GM18873 (cell line): ENCODE measurements around the gene PRRC2A.

Experiments used
- ATAC-seq: cut with Tn5 transposase; IDR thresholded peaks from one replicate; pipeline ENCODE4 v1.9.1; 2021; ENCODE audit warnings: mild to moderate bottlenecking, moderate library complexity, moderate number of reproducible peaks; ENCODE audit not compliant: unreplicated experiment, low FRiP score

Gene PRRC2A

DNA sequence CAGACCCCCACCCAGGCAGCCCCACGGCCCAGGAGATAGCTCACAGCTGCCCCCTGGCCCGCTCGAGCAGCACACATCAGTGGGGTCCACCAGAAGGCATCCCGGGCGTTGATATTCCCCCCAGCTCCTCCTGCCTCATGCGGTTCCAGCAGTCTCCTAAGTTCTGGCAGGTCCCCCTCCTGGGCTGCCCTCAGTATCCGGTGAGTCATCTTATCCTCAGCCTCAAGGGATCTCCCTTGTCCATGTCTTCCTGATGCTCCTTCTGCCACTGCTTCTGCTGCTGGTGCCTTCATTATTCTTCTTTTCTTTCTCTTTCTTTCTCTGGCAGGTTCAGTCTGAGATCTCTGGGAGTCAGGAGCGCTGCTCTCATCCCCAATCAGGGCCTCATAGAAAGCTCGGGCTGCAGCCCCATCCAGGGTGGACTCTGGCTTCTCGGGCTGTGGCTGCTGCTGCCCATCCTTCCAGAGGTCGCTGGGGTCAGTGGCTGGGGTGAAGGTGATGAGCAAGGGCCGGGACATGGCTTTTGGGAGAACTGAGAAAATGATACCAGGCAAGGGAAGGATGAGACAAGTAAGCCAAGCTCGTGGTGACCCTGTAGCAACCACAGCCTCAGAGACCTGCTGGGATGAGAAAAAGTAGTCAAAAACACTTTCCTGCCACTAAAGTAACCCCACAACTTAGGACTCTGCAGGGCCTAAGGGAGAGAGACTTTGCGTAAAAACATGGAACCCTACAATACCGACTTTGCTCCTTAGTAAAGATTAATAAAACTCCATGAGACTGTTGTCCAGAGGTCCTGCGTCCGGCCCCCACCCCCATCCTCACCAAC lies 43.7 kb downstream of the PRRC2A start:
- ATAC-seq, result no peak

GRCh38 chr6:31664790-31665500 lies 44.4 kb downstream of the PRRC2A start, which contains the start of gene GPANK1:
TSS of gene GPANK1 (minus strand) at chr6:31664997. CDS start at chr6:31664478, 519 bp downstream.
- no peak for ATAC-seq

- ATAC-seq, result peak; percentile 79
These were observed 45.2 kb downstream of the PRRC2A start, which contains the start of gene CSNK2B for GRCh38 chr6:31665501-31666336. TSS of gene CSNK2B (plus strand) at chr6:31666080. CDS start at chr6:31666832, 752 bp downstream.

DNA sequence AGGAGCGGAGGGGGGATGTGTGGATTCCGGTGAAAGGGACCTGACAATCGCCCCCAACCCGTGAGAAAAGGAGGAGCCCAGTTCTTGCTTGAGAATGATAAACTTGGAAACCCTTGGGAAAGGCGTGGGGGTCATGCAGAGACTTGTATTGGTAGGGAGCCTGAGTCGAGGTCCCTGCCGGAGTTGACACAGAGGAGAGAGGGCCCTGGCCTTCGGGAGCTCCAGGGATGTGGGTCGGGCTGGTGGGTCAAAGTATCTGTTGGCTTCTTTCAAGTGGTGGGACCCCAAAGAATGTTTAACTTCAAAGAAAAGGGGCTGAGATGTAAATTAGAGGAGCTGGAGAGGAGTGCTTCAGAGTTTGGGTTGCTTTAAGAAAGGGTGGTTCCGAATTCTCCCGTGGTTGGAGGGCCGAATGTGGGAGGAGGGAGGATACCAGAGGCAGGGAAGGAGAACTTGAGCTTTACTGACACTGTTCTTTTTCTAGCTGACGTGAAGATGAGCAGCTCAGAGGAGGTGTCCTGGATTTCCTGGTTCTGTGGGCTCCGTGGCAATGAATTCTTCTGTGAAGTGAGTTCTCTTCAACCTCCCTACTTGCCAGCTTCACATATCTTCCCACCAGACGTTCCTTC lies 45.9 kb downstream of the PRRC2A start:
- no peak for ATAC-seq

DNA sequence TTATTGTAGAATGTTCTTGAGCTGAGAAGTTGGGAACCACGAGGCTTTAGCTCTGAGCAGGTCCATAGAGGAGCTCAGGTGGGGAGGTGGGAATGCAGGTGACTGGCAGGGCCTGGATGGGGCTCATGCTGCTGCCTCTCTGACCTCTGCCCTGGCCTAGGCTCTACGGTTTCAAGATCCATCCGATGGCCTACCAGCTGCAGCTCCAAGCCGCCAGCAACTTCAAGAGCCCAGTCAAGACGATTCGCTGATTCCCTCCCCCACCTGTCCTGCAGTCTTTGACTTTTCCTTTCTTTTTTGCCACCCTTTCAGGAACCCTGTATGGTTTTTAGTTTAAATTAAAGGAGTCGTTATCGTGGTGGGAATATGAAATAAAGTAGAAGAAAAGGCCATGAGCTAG lies 49.2 kb downstream of the PRRC2A start, which contains the start of gene LY6G5B:
TSS of gene LY6G5B (plus strand) at position 301 of the 400 bp plus-strand sequence. CDS start 975 bp downstream, outside the sequence.
- ATAC-seq, result no peak

DNA sequence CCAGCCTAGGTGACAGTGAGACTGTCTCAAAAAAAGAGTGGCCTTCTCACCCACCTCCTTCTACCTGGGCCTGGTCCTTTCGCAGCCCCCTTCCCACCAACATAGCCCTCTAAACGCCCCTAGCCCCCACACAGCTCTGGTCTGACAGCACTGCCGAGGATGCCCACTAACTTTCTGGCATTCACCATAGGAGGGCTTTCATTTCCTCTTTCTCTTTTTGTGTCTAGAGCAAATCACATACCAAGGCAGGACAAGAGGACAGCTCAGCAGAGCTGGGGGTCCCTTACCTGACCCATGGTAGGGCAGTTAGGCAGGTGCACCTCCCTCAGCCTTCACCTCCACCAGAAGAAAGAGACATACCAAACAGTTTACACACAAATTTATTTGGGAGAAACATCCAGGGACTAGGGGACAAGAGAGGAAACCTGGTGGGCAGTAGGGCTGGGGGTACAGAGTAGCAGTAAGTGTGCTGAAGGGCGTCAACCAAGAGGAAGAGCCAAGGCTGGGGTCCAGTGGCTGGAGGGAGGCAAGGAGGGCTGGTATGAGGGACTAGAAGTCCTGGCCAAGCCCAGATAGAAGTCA lies 55.9 kb downstream of the PRRC2A start:
- ATAC-seq, result no peak

GRCh38 chr6:31676904-31677303 lies 56.4 kb downstream of the PRRC2A start:
- no peak for ATAC-seq

DNA sequence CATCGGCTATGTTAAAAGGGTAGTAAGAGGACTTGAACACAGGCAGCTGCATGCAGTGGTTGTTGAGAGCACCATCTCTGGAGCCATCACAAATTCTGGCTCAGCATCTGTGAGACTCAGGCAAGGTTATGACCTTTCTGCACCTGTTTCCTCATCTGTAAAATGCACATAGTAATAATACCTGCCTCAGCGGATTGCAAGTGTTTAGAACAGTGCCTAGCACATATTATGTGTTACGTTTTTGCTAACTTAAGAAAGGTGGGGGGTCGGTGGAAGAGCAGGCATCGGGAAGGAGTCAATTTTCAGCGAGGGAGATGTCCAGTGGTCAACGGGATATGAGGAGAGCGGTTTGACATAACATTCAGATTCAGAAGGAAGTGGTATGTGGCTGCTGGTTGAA lies 57.4 kb downstream of the PRRC2A start:
- no peak for ATAC-seq

DNA sequence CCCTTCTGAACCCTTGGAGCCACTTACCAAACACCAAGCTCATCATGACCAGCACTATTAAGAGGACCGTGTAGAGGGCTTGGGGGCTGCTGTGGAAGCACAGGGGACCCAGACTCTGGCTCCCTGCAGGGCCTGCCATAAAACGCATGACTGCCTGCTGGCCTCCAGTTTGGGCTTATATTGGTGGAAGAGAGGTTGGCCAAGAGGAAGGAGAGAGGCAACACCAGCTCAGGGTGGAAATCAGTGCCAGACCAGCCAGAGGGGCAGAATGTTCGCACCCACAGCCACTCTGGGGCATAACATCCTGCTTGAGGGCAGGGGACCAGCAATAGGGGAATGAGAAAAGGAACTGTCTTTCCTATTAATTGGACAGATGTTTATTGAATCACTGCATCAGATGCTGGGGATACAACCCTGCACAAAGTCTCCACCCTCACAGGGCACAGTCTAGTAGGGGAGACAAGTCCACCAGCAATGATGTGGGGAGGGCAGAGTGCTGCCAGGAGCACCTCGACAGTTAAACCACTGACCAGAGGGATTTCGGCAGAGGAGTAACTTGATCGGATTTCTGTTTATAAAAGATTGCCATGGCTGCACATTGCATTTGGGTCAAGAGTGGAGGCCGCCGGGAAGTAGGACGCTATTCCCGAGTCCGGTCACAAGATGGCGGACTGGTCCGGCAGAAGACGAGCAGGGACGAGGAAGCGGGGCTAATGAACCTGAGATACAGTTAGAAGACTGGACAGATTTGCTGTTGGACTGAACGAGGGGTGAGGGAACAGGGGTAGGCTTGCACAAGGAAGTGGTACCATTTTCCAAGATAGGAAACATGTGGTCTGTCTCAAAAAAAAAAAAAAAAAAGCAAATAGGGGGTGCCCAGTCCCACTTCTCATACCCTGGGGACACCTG lies 60.0 kb downstream of the PRRC2A start, which contains the start of gene LY6G5C:
TSS of gene LY6G5C (minus strand) at position 842 of the 909 bp plus-strand sequence. CDS start at position 148, 694 bp downstream.
- ATAC-seq, result no peak

DNA sequence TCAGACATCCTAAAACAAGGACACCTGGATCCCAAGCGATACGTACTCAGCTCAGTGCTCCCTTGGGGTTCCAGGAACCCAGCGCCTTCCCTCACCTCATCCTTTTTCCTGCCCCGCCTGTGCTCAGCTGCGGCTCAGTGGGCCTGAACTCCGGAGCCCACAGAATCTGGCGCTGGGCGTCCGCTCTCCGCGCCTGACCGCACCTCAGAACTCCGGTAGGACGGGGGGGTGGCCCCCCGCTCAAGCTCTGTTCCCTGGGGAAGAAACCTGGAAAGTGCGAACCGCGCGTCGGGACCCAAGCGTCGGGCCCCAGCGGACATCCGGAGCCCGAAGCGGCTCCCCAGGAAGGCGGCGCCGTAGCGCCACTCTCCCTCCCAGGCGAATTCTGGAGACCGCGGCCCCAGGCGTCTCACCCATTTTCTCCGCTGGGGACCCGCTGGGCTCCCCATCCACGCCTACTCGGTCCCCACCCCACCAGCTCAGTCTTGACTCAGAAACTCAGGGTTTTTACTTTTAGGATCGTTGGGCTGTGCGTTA lies 60.7 kb downstream of the PRRC2A start:
- no peak for ATAC-seq

DNA sequence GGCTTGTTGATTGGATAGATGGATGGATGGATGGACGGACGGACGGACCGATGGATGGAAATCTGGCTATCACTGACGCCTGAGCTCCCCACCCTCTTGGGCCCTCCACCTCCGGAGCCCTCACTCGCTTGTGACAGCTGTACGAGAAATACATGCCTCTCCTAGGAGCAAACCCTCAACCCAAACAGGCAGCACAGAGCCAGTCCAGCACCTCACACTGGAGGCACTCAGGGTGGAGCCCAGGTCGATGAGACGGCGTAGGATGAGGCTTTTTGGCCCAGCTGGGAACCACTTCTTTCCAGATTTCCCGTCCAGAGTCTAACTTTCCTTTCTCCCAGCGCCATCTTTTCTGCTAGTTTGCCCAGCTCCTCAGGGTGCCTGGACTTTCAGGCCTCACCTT lies 63.1 kb downstream of the PRRC2A start:
- ATAC-seq, result no peak

DNA sequence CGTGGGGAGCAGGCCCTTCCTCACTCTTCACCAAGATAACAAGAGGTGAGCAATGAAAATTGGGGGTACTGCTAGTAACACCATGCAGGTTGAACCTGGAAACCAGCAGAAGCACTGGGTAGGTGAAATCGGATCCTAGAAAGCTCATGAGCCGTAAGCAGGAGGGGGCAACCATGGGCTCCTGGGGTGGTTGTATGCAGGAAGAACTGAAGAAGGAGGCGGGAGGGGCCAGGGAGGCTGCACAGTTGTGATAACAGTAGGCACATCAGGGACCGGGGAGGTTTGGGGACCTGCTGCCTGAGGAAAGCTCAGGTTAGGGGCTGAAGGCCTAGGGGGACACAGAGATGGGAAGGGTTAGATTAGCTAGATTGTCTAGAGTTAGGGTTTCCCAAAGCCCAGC lies 66.0 kb downstream of the PRRC2A start:
- no peak for ATAC-seq

DNA sequence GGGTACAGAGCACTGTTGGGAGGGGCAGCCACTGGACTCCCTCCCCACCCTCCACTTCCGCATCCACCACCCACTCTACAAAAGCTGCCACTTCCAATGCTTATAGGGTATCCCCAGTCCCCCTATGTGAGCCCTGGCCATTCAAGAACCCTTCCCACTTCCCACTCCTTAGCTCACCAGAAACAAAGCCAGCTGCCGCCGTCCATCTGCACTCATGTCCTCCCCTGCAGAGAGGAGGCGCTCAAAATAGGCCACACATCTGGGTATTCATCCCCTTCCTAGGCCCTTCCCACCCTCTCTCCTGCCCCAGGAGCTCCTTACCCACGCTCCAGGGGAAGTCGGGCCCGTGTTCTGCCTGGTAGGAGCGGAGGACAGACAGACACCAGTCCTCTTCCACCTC lies 66.8 kb downstream of the PRRC2A start:
- ATAC-seq, result no peak
